ENCODE measurements around the gene IPMK. TPM values are rescaled to one million over a fixed set of nuclear protein-coding genes. Genes with fewer than 3 reads are reported as not detected.

IPMK gene
- total and polyA plus RNA-seq, 2 of the 8 experiments (the other 6 are each of a cell fraction or from before 2014, with no cell fraction given), result 1.3 to 7.8 TPM

GRCh38 chr10:58307676-58308075 lies 40.0 kb upstream of the IPMK start:
- 93% methylated on average over 3 of the region's 3 CpGs; no CpG with 5 or more reads in 1 of the 2 experiments for WGBS, 2 experiments (ENCODE audit: extremely low coverage in 1 of 2, insufficient coverage in 1 of 2, insufficient read length in 1 of 2, insufficient replicate concordance in 2 of 2, low coverage in 1 of 2, low lambda C conversion rate in 2 of 2, missing lambda C conversion rate in 1 of 2)
- H3K9ac ChIP-seq (replicated peaks in 1 of 4; ENCODE audit: extremely low read depth in 1 of 4, low read depth in 3 of 4, low read length in 3 of 4), result no peak overlapping the region

More at GRCh38 chr10:58307676-58308075, 40.0 kb upstream of the IPMK start:
- no peak overlapping the region for H2BK15ac ChIP-seq (ENCODE audit: low read length)
- no peak overlapping the region for H4K91ac ChIP-seq (replicated peaks; ENCODE audit: insufficient read length, low read length)
- H3K14ac ChIP-seq (ENCODE audit: insufficient read length), result no peak overlapping the region
- ChIA-PET POLR2A (ENCODE audit: partially characterized antibody) (no interaction called here), CTCF (ENCODE audit: partially characterized antibody) (interaction anchor here (0.6 to 0.9 kb wide), 2 partner anchors 8 to 130 kb away, joined by 3 read pairs; no protein-coding TSS in a partner anchor)
- no peak overlapping the region for H3K4ac ChIP-seq (replicated peaks; ENCODE audit: insufficient read length, low read depth, low read length)
- 0 out of 2 replicates have a peak, but pooled peaks cover 2% of the 10 kb centered on the region for H3K23me2 ChIP-seq (ENCODE audit: low read depth, low read length)
- H2BK120ac ChIP-seq (replicated peaks; ENCODE audit: low read depth, low read length), result no peak overlapping the region
- no peak overlapping the region for H2BK5ac ChIP-seq (ENCODE audit: low read depth, low read length)
- H4K20me1 ChIP-seq (replicated peaks in 1 of 2; ENCODE audit: control insufficient read depth in 1 of 2, insufficient read depth in 2 of 2, low read length in 2 of 2), result no peaks in the 10 kb centered on the region
- no peaks in the 10 kb centered on the region for H3K79me2 ChIP-seq (ENCODE audit: control insufficient read depth in 1 of 2, insufficient read depth in 2 of 2, low read length in 2 of 2)
- no peaks in the 10 kb centered on the region for H3K36me3 ChIP-seq (ENCODE audit: control insufficient read depth in 2 of 4, insufficient read depth in 4 of 4, low read length in 3 of 4)
- H3K4me1 ChIP-seq (replicated peaks in 1 of 4; ENCODE audit: control insufficient read depth in 3 of 4, insufficient read depth in 4 of 4, low read length in 3 of 4), result no peaks in the 10 kb centered on the region
- no peak overlapping the region for H3K27ac ChIP-seq (ENCODE audit: low read depth, low read length)
- TF ChIP-seq EZH2 (IDR thresholded peaks at IDR 0.05; ENCODE audit: low read depth, low read length, severe bottlenecking) (no peak), FOSL1 (IDR thresholded peaks at IDR 0.05; ENCODE audit: insufficient read depth, low read depth, low read length) (no peak), NANOG (IDR thresholded peaks at IDR 0.05; ENCODE audit: insufficient read depth, low read depth, low read length, poor library complexity, severe bottlenecking) (no peak), SRF (IDR thresholded peaks at IDR 0.05; ENCODE audit: low read depth, low read length) (no peak)
- no peak overlapping the region for H3K4me2 ChIP-seq (ENCODE audit: insufficient read depth in 1 of 2, low read depth in 2 of 2, low read length in 2 of 2)
- no peak overlapping the region for H3K4me3 ChIP-seq (ENCODE audit: extremely low read depth in 1 of 4, insufficient read depth in 2 of 4, low read depth in 3 of 4, low read length in 4 of 4)
- H3K23ac ChIP-seq (ENCODE audit: insufficient read length), result no peak overlapping the region
- no peak overlapping the region for H3K18ac ChIP-seq (ENCODE audit: extremely low read depth, low read length)
- H3K79me1 ChIP-seq (ENCODE audit: low read depth, low read length), result no peaks in the 10 kb centered on the region
- no peak overlapping the region for H4K8ac ChIP-seq (ENCODE audit: extremely low read depth, insufficient read depth, low read length)
- no peak for FAIRE-seq
- no peak overlapping the region for H4K5ac ChIP-seq (ENCODE audit: insufficient read length, low read depth, low read length)
- no peak overlapping the region for H2BK12ac ChIP-seq (ENCODE audit: low read depth, low read length)
- H2AK5ac ChIP-seq (ENCODE audit: low read depth, low read length), result no peak overlapping the region
- H2BK20ac ChIP-seq (ENCODE audit: low read length), result no peak overlapping the region
- DNase-seq (ENCODE audit: low read depth in 1 of 2, low spot score in 2 of 2), result no peak
- H3K27me3 ChIP-seq (replicated peaks in 1 of 4; ENCODE audit: control insufficient read depth in 3 of 4, extremely low read depth in 1 of 4, insufficient read depth in 3 of 4, low read length in 3 of 4), result no peaks in the 10 kb centered on the region
- no peaks in the 10 kb centered on the region for H3K9me3 ChIP-seq (ENCODE audit: insufficient read depth in 2 of 2, low read depth in 1 of 2, low read length in 1 of 2)
- no peak overlapping the region for H3K56ac ChIP-seq (replicated peaks; ENCODE audit: insufficient read length, low read depth, low read length)
- no peak overlapping the region for H2AFZ ChIP-seq (ENCODE audit: low read length)

Measured in H1 (cell line).